HepG2 (cell line): ENCODE data around the gene PHF5A. TPM values are rescaled to one million over a fixed set of nuclear protein-coding genes. Genes with fewer than 3 reads are reported as not detected.

ENCODE experiments used
- ATAC-seq: fragments of 200-7000 bp; cut with Tn5 transposase; 3 replicates; pipeline ENCODE4 v1.9.1; 2020; ENCODE audit warnings: mild to moderate bottlenecking, moderate library complexity
- BruUV-seq: library from RNA; stranded (reverse); fragments of 400-500 nt; replicated peaks from 2 replicates; lab custom pipeline; 2021; lab: Mats Ljungman, UMichigan
- CTCF ChIA-PET: fragments of 300-600 bp; formaldehyde crosslinking; extraction: SDS; loops from one replicate; lab custom pipeline; 2021; ENCODE audit warnings: low total read pairs, inconsistent platforms, low intra/inter-chr PET ratio; lab: Yijun Ruan, JAX
- POLR2A ChIA-PET: fragments of 350-600 bp; sonication (Branson Sonifier 250); formaldehyde crosslinking; loops from one replicate; lab custom pipeline; 2020; ENCODE audit warnings: antibody characterized with exemption, inconsistent platforms; lab: Yijun Ruan, JAX
- DNase-seq: peaks from one replicate; pipeline ENCODE4 v3.0.0-alpha.2; 2015; ENCODE audit warnings: low spot score
- FAIRE-seq: peaks from 3 replicates; lab custom pipeline; 2011; peaks lifted over from hg19 to GRCh38; lab: Jason Lieb, UNC
- H2AFZ ChIP-seq: one replicate; pipeline ENCODE4 v1.6.1; 2011; ENCODE audit warnings: low read length, inconsistent platforms
- H3K27ac ChIP-seq: fragments of 300-600 bp; 3 replicates; pipeline ENCODE4 v1.8.0; 2011; ENCODE audit warnings: mixed run types, mild to moderate bottlenecking, mixed read lengths, low read length, inconsistent platforms; ENCODE audit not compliant: insufficient read depth; ENCODE audit errors: extremely low read length
- H3K27me3 ChIP-seq, 2 experiments: fragments of 200-600 bp in 1 of 2; 2 replicates in 1 of 2; 3 replicates in 1 of 2; pipeline versions ENCODE4 v1.6.0 to v1.8.0; 2011; ENCODE audit warnings: low read length in 2 of 2, mild to moderate bottlenecking in 2 of 2, moderate library complexity in 2 of 2, inconsistent platforms in 1 of 2; ENCODE audit not compliant: insufficient read depth in 2 of 2, control insufficient read depth in 1 of 2
- H3K36me3 ChIP-seq, 2 experiments: fragments of 200-600 bp in 1 of 2; replicated peaks in 1 of 2; 2 replicates in 1 of 2; 3 replicates in 1 of 2; pipeline versions ENCODE4 v1.5.1 to v1.8.0; 2011; ENCODE audit warnings: low read length in 2 of 2, inconsistent platforms in 1 of 2; ENCODE audit not compliant: insufficient read depth in 2 of 2, control insufficient read depth in 1 of 2
- H3K4me1 ChIP-seq: 2 replicates; pipeline ENCODE4 v1.5.1; 2012; ENCODE audit warnings: low read length, inconsistent platforms; ENCODE audit not compliant: insufficient read depth
- H3K4me2 ChIP-seq: 2 replicates; pipeline ENCODE4 v1.6.0; 2011; ENCODE audit warnings: low read depth, low read length, inconsistent platforms
- H3K4me3 ChIP-seq, 3 experiments: fragments of 200-600 bp in 1 of 3; sonication (generic), shearing (Covaris generic) in 1 of 3; replicated peaks in 1 of 3; 2 replicates each; pipeline ENCODE4 v1.5.1; 2011 to 2016; ENCODE audit warnings: low read length in 3 of 3, inconsistent platforms in 2 of 3, low read depth in 2 of 3, mild to moderate bottlenecking in 2 of 3, control low read depth in 1 of 3, mixed read lengths in 1 of 3; ENCODE audit not compliant: insufficient read depth in 1 of 3
- H3K79me2 ChIP-seq: one replicate; pipeline ENCODE4 v1.6.1; 2011; ENCODE audit warnings: low read length, inconsistent platforms; ENCODE audit not compliant: insufficient read depth
- H3K9ac ChIP-seq: 2 replicates; pipeline ENCODE4 v1.6.0; 2011; ENCODE audit warnings: mild to moderate bottlenecking, low read depth, low read length, inconsistent platforms; ENCODE audit not compliant: insufficient read depth
- H3K9me3 ChIP-seq: 2 replicates; pipeline ENCODE4 v1.5.1; 2012; ENCODE audit warnings: mild to moderate bottlenecking, low read length
- H4K20me1 ChIP-seq: 2 replicates; pipeline ENCODE4 v1.6.0; 2011; ENCODE audit warnings: inconsistent platforms, mild to moderate bottlenecking, low read length, moderate library complexity; ENCODE audit not compliant: insufficient read depth
- CEBPG ChIP-seq: IDR thresholded peaks from 2 replicates; pipeline ENCODE4 v1.6.1; 2016
- HOXA3 ChIP-seq: sonication (generic); formaldehyde crosslinking; IDR thresholded peaks from 2 replicates; pipeline ENCODE4 v1.5.0; 2020; ENCODE audit warnings: missing genetic modification reagents
- HOXA5 ChIP-seq: sonication (generic); formaldehyde crosslinking; IDR thresholded peaks from 2 replicates; pipeline ENCODE4 v1.4.0; 2020; ENCODE audit warnings: missing genetic modification reagents
- MED13 ChIP-seq: sonication (generic); formaldehyde crosslinking; IDR thresholded peaks from 2 replicates; pipeline ENCODE4 v1.5.0; 2020; ENCODE audit warnings: missing genetic modification reagents
- POGZ ChIP-seq: sonication (generic); formaldehyde crosslinking; IDR thresholded peaks from 2 replicates; pipeline ENCODE4 v1.4.0; 2020; ENCODE audit warnings: mild to moderate bottlenecking, missing genetic modification reagents
- RBM22 ChIP-seq: fragments of 200-400 bp; formaldehyde crosslinking; optimal IDR thresholded peaks from 2 replicates; pipeline ENCODE3; 2017; ENCODE audit warnings: mild to moderate bottlenecking, low read length, moderate library complexity
- RFX5 ChIP-seq: IDR thresholded peaks from 2 replicates; pipeline ENCODE4 v1.6.1; 2011; ENCODE audit warnings: low read depth, low read length, improper control_type of control experiment
- SMARCC2 ChIP-seq: fragments of 450-650 bp; IDR thresholded peaks from 2 replicates; pipeline ENCODE4 v1.6.1; 2017; ENCODE audit warnings: antibody characterized with exemption, mild to moderate bottlenecking
- TAF15 ChIP-seq: fragments of 200-400 bp; formaldehyde crosslinking; IDR thresholded peaks from one replicate; pipeline ENCODE4 v1.6.1; 2018; ENCODE audit warnings: mild to moderate bottlenecking, low read depth, low read length; ENCODE audit not compliant: poor library complexity, severe bottlenecking
- TBL1XR1 ChIP-seq: fragments of 150-350 bp; IDR thresholded peaks from 2 replicates; pipeline ENCODE4 v1.6.1; 2014; ENCODE audit warnings: borderline replicate concordance, low read length; ENCODE audit not compliant: partially characterized antibody
- TEAD2 ChIP-seq: sonication (generic); formaldehyde crosslinking; IDR thresholded peaks from 2 replicates; pipeline ENCODE4 v1.9.0; 2021; ENCODE audit warnings: missing genetic modification reagents
- TEF ChIP-seq: sonication (generic); formaldehyde crosslinking; IDR thresholded peaks from 2 replicates; pipeline ENCODE4 v1.5.0; 2020; ENCODE audit warnings: missing genetic modification reagents
- ZNF101 ChIP-seq: sonication (generic); formaldehyde crosslinking; IDR thresholded peaks from 2 replicates; pipeline ENCODE4 v1.4.0; 2020; ENCODE audit warnings: mild to moderate bottlenecking, low read depth, missing genetic modification reagents, borderline replicate concordance
- ZNF468 ChIP-seq: sonication (generic); formaldehyde crosslinking; IDR thresholded peaks from 2 replicates; pipeline ENCODE4 v1.8.0; 2022; ENCODE audit warnings: mild to moderate bottlenecking, moderate library complexity, missing genetic modification reagents
- ZNF687 ChIP-seq: sonication (generic); formaldehyde crosslinking; IDR thresholded peaks from 2 replicates; pipeline ENCODE4 v1.5.1; 2020; ENCODE audit warnings: mild to moderate bottlenecking, missing genetic modification reagents, moderate library complexity
- WGBS: methylation state at CpG from one replicate; pipeline ENCODE4 v1.1.6; 2017; ENCODE audit warnings: low lambda C conversion rate; 5-methylcytosine and 5-hydroxymethylcytosine counted together
- in situ Hi-C: cut with HindIII; loops from 2 replicates; pipeline ENCODE4 v1.10.0; 2017; ENCODE audit warnings: low pct_unique_long_range_greater_than_20kb; ENCODE audit not compliant: extremely low pct_ligation_motif_present
- intact Hi-C: fragments of 100-400 bp; cut with micrococcal nuclease; formaldehyde crosslinking; loops from one replicate; pipeline ENCODE4 v1.10.0; 2022; ENCODE audit not compliant: unreplicated experiment
- polyA plus RNA-seq, 8 experiments: library from polyadenylated mRNA; depleted of rRNA in 3 of 8; stranded (reverse) in 7 of 8; unstranded in 1 of 8; fragments of >200 nt; fragmentation: Illumina TruSeq in 4 of 8; extraction: Trizol in 4 of 8; gene quantifications; 2 replicates each; pipeline versions ENCODE4 v1.2.1 to v1.2.3, GENCODE V29; 2011 to 2016; ENCODE audit warnings: low read depth in 4 of 8, missing spikeins in 1 of 8, mixed read lengths in 1 of 8; ENCODE audit not compliant: insufficient read depth in 1 of 8
- total RNA-seq, 5 experiments: library from RNA; depleted of rRNA; stranded (reverse); fragments of >200 nt; fragmentation: Illumina TruSeq; extraction: Trizol; gene quantifications; 2 replicates each; pipeline ENCODE4 v1.2.3, GENCODE V29; 2016; ENCODE audit warnings: low read depth in 1 of 5

PHF5A gene
- total and polyA plus RNA-seq, 2 of the 13 experiments (the other 11 are each of a cell fraction or from before 2014, with no cell fraction given): 56.6 to 105 TPM

DNA sequence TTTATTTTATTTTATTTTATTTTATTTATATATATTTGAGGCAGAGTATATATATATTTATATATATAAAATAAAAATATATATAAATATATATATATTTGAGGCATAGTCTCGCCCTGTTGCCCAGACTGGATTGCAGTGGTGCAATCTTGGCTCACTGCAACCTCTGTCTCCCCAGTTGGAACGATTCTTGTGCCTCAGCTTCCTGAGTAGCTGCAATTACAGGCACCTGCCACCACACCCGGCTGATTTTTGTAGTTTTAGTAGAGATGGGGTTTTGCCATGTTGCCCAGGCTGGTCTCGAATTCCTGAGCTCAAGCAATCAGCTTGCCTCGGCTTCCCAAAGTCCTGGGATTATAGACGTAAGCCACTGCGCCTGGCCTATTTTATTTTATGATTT, 31.8 kb upstream of the PHF5A start:
- no peak for DNase-seq
- H3K36me3 ChIP-seq: peaks cover 13 to 38% of the 10 kb centered on the region in 2 experiments
- TF ChIP-seq POGZ (CRISPR knock-in tag) (no peak), MED13 (CRISPR knock-in tag) (no peak), HOXA3 (no peak), TEAD2 (CRISPR knock-in tag) (no peak)
- TF ChIP-seq, all 625 proteins: peak for 0
- no peak overlapping the region for H3K27ac ChIP-seq
- H4K20me1 ChIP-seq: no peaks in the 10 kb centered on the region
- H3K4me1 ChIP-seq: no peaks in the 10 kb centered on the region
- no peak for FAIRE-seq
- no peak overlapping the region for H2AFZ ChIP-seq
- no peak overlapping the region for H3K4me3 ChIP-seq
- intact Hi-C loops (no loop called here), in situ Hi-C loops (no loop called here)
- H3K9me3 ChIP-seq: no peaks in the 10 kb centered on the region
- ATAC-seq: no peak
- BruUV-seq: no TSS peak
- POLR2A ChIA-PET: no interaction called here
- no peak overlapping the region for H3K4me2 ChIP-seq
- peaks cover 11% of the 10 kb centered on the region for H3K79me2 ChIP-seq
- H3K9ac ChIP-seq: no peak overlapping the region
- no peaks in the 10 kb centered on the region for H3K27me3 ChIP-seq
- WGBS: 92% methylated on average over 7 of the region's 7 CpGs
- CTCF ChIA-PET: no interaction called here

DNA sequence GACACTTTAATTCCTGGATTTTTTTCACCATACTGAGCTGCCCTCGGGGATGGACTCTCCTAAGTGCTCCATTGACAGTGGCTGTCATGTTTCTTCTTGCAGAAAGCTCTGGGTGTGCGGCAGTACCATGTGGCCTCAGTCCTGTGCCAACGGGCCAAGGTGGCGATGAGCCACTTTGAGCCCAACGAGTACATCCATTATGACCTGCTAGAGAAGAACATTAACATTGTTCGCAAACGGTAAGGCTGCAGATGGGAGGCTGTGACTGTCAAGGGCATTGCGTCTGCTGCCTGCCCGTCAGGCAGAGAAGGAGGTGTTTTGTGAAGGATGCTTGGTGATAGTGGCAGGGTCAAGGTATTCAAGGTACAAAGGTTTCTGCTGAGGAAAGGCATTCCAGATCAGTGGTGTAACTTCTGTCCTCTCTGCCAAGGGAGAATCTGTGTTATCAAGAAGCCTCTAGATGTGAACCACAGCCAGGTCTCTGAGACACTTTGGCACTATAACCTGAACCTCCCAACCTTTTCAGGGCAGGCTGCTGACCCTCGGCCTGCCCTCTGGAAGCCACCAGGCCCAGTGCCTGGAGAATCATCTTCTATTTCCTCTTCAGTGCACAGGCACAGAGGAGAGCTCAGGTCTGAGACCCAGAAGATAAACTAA, 31.3 kb upstream of the PHF5A start:
- peaks cover 13 to 36% of the 10 kb centered on the region in 2 experiments for H3K36me3 ChIP-seq
- no peaks in the 10 kb centered on the region for H3K4me1 ChIP-seq
- 93% methylated on average over 10 of the region's 10 CpGs for WGBS
- H3K9ac ChIP-seq: no peak overlapping the region
- intact Hi-C loops: no loop called here
- POLR2A ChIA-PET: interaction anchor here (1.2 kb wide), 1 partner anchor 31 kb away, joined by 3 read pairs; the partner anchor contains the start of genes ACO2 and PHF5A
- no peak overlapping the region for H2AFZ ChIP-seq
- no peak overlapping the region for H3K4me3 ChIP-seq
- H3K9me3 ChIP-seq: no peaks in the 10 kb centered on the region
- DNase-seq (no peak), FAIRE-seq (no peak), ATAC-seq (no peak)
- CTCF ChIA-PET: no interaction called here
- no peaks in the 10 kb centered on the region for H4K20me1 ChIP-seq
- in situ Hi-C loops: no loop called here
- no peak overlapping the region for H3K4me2 ChIP-seq
- H3K79me2 ChIP-seq: peaks cover 11% of the 10 kb centered on the region
- H3K27me3 ChIP-seq: no peaks in the 10 kb centered on the region
- H3K27ac ChIP-seq: no peak overlapping the region
- BruUV-seq: no TSS peak
- TF ChIP-seq ZNF687 (CRISPR knock-in tag): no peak
- TF ChIP-seq RBM22: no peak
- TF ChIP-seq RFX5: no peak
- TF ChIP-seq CEBPG (CRISPR knock-in tag): no peak
- TF ChIP-seq TAF15: no peak
- no peak for TF ChIP-seq TBL1XR1
- no peak for TF ChIP-seq TEF (CRISPR knock-in tag)
- no peak for TF ChIP-seq ZNF468
- TF ChIP-seq ZNF101 (CRISPR knock-in tag): no peak
- TF ChIP-seq SMARCC2: no peak
- no peak for TF ChIP-seq HOXA5 (CRISPR knock-in tag)
